Measurements from ENCODE around the gene RPL27A.
"Not testable (repeated sequence)": the region's sequence is repeated elsewhere in the genome, so short reads cannot be mapped to it uniquely, and the experiment has no call there.

The RPL27A gene

GRCh38 chr11:8682303-8683114 lies at the start of gene RPL27A, which contains the start of gene TRIM66:
TSS of gene RPL27A (plus strand) at chr11:8682792. CDS start at chr11:8682814, 22 bp downstream.
TSS of gene TRIM66 (minus strand) at chr11:8682665. CDS start at chr11:8672274, 10,391 bp downstream.
- DNase-seq (ENCODE audit: low read depth in 3 of 3): peak; percentile 98 to 99 (median 98)

DNA sequence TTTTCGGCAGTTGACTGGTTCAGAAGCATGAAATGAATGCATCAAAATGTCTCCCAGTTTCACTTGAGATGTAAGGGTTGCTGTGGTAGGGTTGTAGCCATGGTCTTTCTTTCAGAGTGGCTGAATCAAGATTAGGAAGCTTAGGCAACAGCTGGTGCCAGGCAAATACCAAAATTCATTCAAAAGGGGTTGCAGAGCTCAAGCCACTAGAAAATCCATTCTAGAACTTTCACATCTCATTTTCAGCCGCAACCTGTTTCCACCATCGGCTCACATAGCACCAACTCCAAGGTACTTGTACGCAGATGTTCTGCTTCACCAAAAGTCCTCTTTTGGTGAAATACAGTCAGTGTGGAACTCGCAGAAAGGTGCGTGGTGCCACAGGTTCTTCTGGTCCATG lies 48.1 kb upstream of the RPL27A start:
- DNase-seq (ENCODE audit: low read depth in 3 of 3): no peak

- DNase-seq (ENCODE audit: low read depth in 3 of 3): no peak
Measured at GRCh38 chr11:8636127-8636526, 46.5 kb upstream of the RPL27A start.

DNA sequence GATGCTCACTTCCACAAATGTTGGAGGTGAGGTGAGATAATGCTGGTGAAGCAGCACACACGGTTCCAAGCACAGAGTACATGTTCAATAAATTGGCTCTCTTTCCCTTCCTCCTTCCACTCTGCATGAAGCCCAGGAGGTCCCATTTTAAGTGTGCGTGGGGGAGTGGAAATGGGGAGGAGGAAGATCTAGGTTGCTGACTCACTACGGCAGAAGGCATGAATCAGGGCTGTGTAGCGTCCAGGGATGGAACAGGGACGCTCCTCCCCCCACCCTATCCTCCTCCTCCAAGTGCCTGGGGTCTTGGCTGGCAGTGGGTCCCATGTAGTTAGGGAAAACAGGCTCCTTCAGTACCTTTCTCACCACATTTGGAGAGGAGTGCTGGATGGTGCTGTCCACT lies 44.3 kb upstream of the RPL27A start:
- DNase-seq (ENCODE audit: low read depth in 3 of 3): no peak

- no peak for DNase-seq (ENCODE audit: low read depth in 3 of 3)
Measured at GRCh38 chr11:8639655-8640054, 42.9 kb upstream of the RPL27A start.

- no peak for DNase-seq (ENCODE audit: low read depth in 3 of 3)
Measured at GRCh38 chr11:8640267-8640906, 42.2 kb upstream of the RPL27A start.

GRCh38 chr11:8641332-8641731 lies 41.3 kb upstream of the RPL27A start:
- DNase-seq (ENCODE audit: low read depth in 3 of 3): peak in 1 of 3 experiments; percentile 6

GRCh38 chr11:8642196-8642841 lies 40.3 kb upstream of the RPL27A start:
- DNase-seq (ENCODE audit: low read depth in 3 of 3): no peak

DNA sequence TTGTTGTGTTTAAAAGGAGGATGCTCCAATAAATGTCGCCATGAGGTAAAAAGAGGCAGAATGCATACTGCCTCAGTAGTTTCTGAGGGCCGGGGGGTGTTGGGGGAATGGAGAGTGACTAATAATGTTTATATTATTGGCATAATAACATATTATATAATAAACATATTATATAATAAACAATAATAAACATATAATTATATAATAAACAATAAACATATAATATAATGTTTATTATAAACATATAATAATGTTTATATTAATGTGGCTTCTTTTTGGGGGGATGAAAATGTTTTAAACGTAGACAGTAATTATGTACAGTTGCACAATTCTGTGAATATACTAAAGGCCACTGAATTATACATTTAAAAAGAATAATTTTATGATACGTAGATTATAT lies 35.7 kb upstream of the RPL27A start:
- no peak for DNase-seq (ENCODE audit: low read depth in 3 of 3)

GRCh38 chr11:8649361-8649760 lies 33.2 kb upstream of the RPL27A start:
- no peak for DNase-seq (ENCODE audit: low read depth in 3 of 3)

- no peak for DNase-seq (ENCODE audit: low read depth in 3 of 3)
Measured at GRCh38 chr11:8650401-8650990, 32.1 kb upstream of the RPL27A start.

GRCh38 chr11:8652140-8652539 lies 30.5 kb upstream of the RPL27A start:
- DNase-seq (ENCODE audit: low read depth in 3 of 3): no peak

- DNase-seq (ENCODE audit: low read depth in 3 of 3): no peak
Measured at GRCh38 chr11:8654503-8654902, 28.1 kb upstream of the RPL27A start.

- no peak for DNase-seq (ENCODE audit: low read depth in 3 of 3)
Measured at GRCh38 chr11:8656291-8656690, 26.3 kb upstream of the RPL27A start.

DNA sequence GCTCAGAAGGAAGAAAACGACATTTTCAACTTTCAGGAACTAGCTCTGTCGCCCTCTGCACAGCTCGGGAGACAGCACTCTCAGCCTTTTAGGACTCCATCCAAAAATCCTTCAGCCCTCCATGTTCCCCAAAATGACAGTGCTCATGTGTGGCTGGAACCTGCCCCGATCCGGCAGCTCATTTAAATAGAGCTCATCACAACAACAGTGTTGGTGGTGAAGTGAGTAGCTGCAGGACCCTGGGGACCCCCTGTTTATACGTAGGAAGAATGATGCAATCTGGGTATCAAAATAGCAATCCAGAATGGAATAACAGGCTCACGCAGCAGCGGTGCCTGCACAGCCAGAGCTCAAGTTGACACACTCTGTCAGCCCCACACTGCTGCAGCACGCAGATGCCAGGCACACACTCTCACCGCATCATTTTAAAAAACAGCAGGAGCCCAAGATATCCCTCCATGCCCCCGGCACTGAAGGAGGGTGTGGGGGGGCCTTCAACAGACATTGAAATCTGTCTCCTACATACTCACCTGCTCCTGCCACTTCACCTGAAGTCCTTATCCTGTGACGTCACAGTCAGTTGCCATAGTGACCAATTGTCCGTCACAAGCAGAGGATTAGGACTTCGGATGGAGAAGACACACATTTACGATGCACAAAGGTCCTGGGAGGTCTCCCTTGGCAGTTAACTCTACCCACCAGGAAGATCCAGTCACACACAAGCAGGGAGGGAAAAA lies 24.1 kb upstream of the RPL27A start:
- DNase-seq (ENCODE audit: low read depth in 3 of 3): no peak

DNA sequence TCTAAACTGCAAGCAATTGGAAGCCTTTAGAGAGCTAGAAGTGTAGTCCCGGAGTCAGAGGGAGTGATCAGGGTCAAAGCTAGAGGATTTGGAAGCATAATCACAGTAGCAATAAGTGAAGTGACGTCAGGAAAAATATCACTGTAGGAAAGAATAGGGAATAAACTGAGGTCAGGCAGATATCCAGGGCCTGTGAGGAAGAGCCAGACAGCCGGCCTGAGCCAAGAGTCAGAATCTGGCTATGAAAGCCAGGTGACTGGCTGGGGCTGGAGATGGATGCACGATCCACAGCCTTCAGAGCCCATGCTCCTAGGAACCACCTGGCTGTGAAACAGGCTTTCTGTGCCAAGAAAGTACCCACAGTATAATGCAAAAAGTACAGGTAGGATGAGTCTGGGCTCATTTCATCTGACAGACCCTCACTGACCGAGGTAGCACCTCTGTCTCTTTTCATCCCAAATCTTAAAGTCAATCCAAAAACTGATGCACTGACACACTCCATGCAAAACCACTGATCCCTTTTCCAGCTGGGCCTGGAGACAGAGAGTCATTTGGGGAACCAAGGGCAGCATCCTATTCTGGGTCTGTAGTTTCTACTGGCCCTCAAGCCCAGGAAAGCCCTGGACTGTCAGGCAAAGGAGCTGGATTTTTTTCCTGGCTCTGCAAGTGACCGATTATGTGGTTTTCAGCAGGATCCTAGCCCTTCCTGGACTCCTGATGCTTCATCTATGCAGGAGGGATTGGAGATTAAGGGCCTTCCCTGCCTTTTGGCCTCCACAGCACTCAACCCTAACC lies 21.4 kb upstream of the RPL27A start:
- DNase-seq (ENCODE audit: low read depth in 3 of 3): no peak

DNA sequence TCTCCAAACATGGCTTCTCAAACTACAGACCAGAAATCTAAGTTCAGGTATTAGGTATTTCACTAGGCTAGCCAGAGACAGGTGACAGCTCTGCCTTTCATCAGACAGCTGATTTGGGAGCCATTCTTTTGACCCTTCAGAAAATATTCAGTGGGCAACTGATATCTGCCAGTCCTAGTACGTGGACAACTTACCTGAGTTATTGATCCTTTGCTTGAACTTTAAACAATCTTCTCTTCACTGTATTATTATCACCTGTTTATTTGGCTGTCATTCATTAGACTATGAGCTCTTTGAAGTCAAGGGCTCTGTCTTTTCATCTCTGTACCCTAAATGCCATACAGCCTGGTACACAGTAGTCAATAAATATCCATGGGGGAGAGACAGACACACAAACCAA lies 17.4 kb upstream of the RPL27A start:
- no peak for DNase-seq (ENCODE audit: low read depth in 3 of 3)

DNA sequence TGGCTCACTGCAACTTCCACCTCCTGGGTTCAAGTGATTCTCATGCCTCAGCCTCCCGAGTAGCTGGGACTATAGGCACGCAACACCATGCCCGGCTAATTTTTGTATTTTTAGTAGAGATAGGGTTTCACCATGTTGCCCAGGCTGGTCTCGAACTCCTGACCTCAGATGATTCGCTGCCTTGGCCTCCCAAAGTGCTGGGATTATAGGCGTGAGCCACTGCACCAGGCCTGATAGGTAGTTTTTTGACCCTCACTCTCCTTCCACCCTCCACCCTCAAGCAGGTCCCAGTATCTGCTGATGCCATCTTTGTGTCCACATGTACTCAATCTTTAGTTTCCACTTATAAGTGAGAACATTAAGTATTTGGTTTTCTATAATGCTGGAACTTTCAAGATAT lies 12.5 kb upstream of the RPL27A start:
- DNase-seq (ENCODE audit: low read depth in 3 of 3): not testable (repeated sequence)

DNA sequence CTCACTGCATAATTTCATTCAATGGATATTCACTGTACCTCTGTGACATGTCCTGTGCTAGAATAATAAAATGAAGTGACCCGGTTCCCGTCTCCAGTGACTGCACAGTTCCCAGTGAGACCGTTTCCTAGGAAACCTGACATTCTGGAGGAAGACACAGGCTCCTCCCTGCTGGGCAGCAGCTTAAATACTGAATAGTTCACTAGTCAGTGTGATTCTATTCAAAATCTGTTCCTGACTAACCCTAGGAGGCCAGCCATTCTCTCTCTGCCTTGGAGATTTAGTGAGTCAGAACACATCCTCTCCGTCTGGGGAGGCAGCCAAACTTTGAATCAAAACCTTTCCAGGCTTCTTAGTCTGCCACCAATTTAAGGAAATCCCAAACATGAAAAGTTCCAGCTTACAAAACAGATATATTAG lies 11.4 kb upstream of the RPL27A start:
- DNase-seq (ENCODE audit: low read depth in 3 of 3): no peak

DNA sequence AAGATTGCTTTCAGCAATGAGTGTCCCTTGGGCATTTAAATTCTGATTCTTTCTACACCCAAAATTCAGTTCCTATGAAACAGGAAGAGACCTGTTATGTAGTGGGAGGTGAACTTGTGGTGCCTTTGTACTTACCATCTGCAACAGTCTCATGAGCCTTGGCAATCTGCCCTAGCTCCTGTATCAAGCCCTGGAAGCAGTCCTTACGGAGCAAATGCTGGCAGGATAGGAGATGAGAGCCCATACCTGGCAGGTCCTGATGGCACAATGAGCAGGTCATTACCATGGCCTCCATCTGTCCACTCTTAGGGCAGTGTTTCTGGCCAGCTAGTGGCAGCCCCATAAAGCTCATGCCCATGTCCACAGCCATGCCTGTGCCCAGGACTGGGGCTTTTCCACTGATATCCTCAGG lies 10.9 kb upstream of the RPL27A start:
- no peak for DNase-seq (ENCODE audit: low read depth in 3 of 3)

DNA sequence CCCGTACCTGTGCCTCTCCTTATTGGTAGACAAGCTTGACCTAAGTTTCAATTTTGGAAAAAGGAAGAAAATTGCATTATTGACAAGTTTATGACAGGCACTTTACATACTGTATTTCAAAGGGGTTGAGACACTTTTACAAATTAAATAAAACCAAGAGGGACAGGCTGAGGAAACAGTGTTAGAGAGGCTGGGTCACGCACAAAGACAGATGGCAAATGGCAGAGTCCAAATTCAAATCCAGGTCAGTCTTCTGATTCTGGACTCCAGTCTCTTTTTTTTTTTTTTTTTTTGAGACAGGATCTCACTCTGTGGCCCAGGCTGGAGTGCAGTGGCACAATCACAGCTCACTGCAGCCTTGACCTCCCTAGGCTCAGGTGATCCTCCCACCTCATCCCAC lies 10.2 kb upstream of the RPL27A start:
- no peak for DNase-seq (ENCODE audit: low read depth in 3 of 3)
